ENCODE data around the gene BCORL1.

The BCORL1 gene

DNA sequence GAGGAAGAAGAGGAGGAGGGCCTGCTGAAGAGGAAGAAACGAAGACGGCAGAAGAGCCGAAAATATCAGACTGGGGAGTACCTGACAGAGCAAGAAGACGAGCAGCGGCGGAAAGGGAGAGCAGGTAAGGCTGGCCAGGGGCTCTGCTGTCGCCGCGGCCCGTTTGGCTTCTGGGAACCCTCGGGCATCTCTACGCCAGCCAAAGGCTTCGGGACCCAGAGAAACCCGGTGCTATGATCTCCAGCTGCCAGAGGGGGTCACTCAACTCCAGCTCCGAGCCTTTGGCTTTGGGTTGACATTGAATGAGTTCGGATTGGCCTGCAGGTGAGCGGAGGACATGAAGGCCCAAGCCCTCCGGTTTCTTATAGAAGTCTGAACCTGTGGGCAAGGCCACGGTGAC is 42.8 kb downstream of the BCORL1 start:
- H3K14ac ChIP-seq (ENCODE audit: low read length) = no peak overlapping the region
- no peaks in the 10 kb centered on the region for H3K79me1 ChIP-seq (ENCODE audit: low read depth, low read length)
- no peak overlapping the region for H2AK5ac ChIP-seq (ENCODE audit: low read depth, low read length)
- H3K27ac ChIP-seq (replicated peaks; ENCODE audit: low read length) = no peak overlapping the region
- no peak overlapping the region for H3K4me3 ChIP-seq (ENCODE audit: low read length in 2 of 2)
- H3K9ac ChIP-seq (ENCODE audit: low read depth, low read length, poor library complexity) = no peak overlapping the region
- no peaks in the 10 kb centered on the region for H3K27me3 ChIP-seq (ENCODE audit: control insufficient read depth in 3 of 3, insufficient read depth in 3 of 3, low read depth in 1 of 3, low read length in 3 of 3)
- H4K91ac ChIP-seq (ENCODE audit: low read depth, low read length, poor library complexity) = no peak overlapping the region
- no peak overlapping the region for H3K23ac ChIP-seq (ENCODE audit: low read depth, low read length, poor library complexity)
- DNase-seq (ENCODE audit: low spot score) = no peak
- H3K36me3 ChIP-seq (replicated peaks in 1 of 2; ENCODE audit: control insufficient read depth in 2 of 2, insufficient read depth in 2 of 2, low read length in 2 of 2) = peaks cover 33 to 93% of the 10 kb centered on the region in 2 donors
- no peak overlapping the region for H2AFZ ChIP-seq (ENCODE audit: low read length)
- peaks cover 0 to 6% of the 10 kb centered on the region in 2 donors for H3K4me1 ChIP-seq (ENCODE audit: control insufficient read depth in 2 of 2, insufficient read depth in 1 of 2, low read depth in 1 of 2, low read length in 2 of 2)
- WGBS, 2 donors (ENCODE audit: extremely low coverage in 2 of 2, insufficient read length in 2 of 2, insufficient replicate concordance in 1 of 2) = no CpG with 5 or more reads among the region's 19 CpGs
- H4K8ac ChIP-seq (ENCODE audit: low read depth, low read length) = no peak overlapping the region
- no peak overlapping the region for H2BK12ac ChIP-seq (ENCODE audit: low read length)
- no peak overlapping the region for H3K4ac ChIP-seq (ENCODE audit: low read length)
- H3K4me2 ChIP-seq (ENCODE audit: insufficient read depth, low read length, poor library complexity, severe bottlenecking) = no peak overlapping the region
- H2BK15ac ChIP-seq (ENCODE audit: low read length) = no peak overlapping the region
- no peak overlapping the region for H2BK120ac ChIP-seq (ENCODE audit: low read depth, low read length)
- H3K18ac ChIP-seq (ENCODE audit: low read length) = no peak overlapping the region
- H3K9me3 ChIP-seq (replicated peaks in 1 of 2; ENCODE audit: control insufficient read depth in 2 of 2, insufficient read depth in 1 of 2, low read depth in 1 of 2, low read length in 2 of 2) = no peaks in the 10 kb centered on the region
- H2BK5ac ChIP-seq (ENCODE audit: low read length) = no peak overlapping the region

DNA sequence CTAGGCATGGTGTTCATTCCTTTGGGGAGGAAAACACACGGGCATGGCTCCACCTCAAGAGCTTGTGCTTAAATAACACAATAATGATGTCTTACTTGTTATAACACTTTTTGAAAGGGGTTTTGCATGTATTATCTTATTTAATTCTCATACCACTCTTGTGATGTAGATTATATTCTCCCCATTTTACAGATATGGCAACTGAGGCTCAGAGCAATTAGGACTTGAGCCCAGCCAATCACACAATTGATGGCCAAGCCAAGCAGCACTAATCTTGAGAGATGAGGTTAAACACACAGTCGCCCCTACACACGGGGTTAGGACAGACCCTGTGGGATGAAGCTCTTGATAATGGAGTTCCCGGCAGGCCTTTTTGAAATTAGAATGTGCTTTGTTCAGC is 45.1 kb downstream of the BCORL1 start:
- Histone ChIP-seq H2BK5ac (ENCODE audit: low read length) (no peak overlapping the region), H3K18ac (ENCODE audit: low read length) (no peak overlapping the region), H2BK15ac (ENCODE audit: low read length) (no peak overlapping the region), H3K14ac (ENCODE audit: low read length) (no peak overlapping the region), H2BK12ac (ENCODE audit: low read length) (no peak overlapping the region), H3K4ac (ENCODE audit: low read length) (no peak overlapping the region), H3K27ac (replicated peaks; ENCODE audit: low read length) (no peak overlapping the region), H3K36me3 (replicated peaks in 1 of 2; ENCODE audit: control insufficient read depth in 2 of 2, insufficient read depth in 2 of 2, low read length in 2 of 2) (peaks cover 37 to 81% of the 10 kb centered on the region in 2 donors), H2BK120ac (ENCODE audit: low read depth, low read length) (no peak overlapping the region), H3K79me1 (ENCODE audit: low read depth, low read length) (no peaks in the 10 kb centered on the region), H4K8ac (ENCODE audit: low read depth, low read length) (no peak overlapping the region), H3K23ac (ENCODE audit: low read depth, low read length, poor library complexity) (no peak overlapping the region), H2AFZ (ENCODE audit: low read length) (no peak overlapping the region), H3K4me2 (ENCODE audit: insufficient read depth, low read length, poor library complexity, severe bottlenecking) (no peak overlapping the region), H3K9me3 (replicated peaks in 1 of 2; ENCODE audit: control insufficient read depth in 2 of 2, insufficient read depth in 1 of 2, low read depth in 1 of 2, low read length in 2 of 2) (no peaks in the 10 kb centered on the region), H3K9ac (ENCODE audit: low read depth, low read length, poor library complexity) (no peak overlapping the region), H3K4me3 (ENCODE audit: low read length in 2 of 2) (no peak overlapping the region), H3K27me3 (ENCODE audit: control insufficient read depth in 3 of 3, insufficient read depth in 3 of 3, low read depth in 1 of 3, low read length in 3 of 3) (no peaks in the 10 kb centered on the region), H2AK5ac (ENCODE audit: low read depth, low read length) (no peak overlapping the region), H4K91ac (ENCODE audit: low read depth, low read length, poor library complexity) (no peak overlapping the region), H3K4me1 (ENCODE audit: control insufficient read depth in 2 of 2, insufficient read depth in 1 of 2, low read depth in 1 of 2, low read length in 2 of 2) (peaks cover 0 to 8% of the 10 kb centered on the region in 2 donors)
- WGBS, 2 donors (ENCODE audit: extremely low coverage in 2 of 2, insufficient read length in 2 of 2, insufficient replicate concordance in 1 of 2) = no CpG with 5 or more reads among the region's 4 CpGs
- no peak for DNase-seq (ENCODE audit: low spot score)

DNA sequence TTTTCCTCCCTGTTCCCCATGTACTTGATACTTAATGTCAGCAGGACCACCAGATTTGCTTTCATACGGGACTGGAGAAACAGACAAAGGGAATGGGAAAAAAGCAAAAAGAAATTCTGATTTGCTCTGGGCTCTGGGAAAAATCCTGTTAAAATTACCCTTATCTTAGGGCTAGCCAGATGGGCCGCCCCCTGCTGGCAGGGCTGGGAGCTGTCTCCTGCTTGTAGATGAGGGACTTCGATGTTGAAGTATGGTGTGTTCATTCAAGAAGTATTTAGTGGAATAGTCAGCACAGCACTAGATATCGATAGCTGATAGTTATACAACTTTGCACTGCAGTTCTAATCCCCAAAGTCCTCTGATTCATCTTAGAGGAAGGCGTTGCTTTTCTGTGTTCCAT is 45.8 kb downstream of the BCORL1 start:
- H4K91ac ChIP-seq (ENCODE audit: low read depth, low read length, poor library complexity) = no peak overlapping the region
- no peak overlapping the region for H3K4ac ChIP-seq (ENCODE audit: low read length)
- H2AFZ ChIP-seq (ENCODE audit: low read length) = no peak overlapping the region
- H4K8ac ChIP-seq (ENCODE audit: low read depth, low read length) = no peak overlapping the region
- H2BK12ac ChIP-seq (ENCODE audit: low read length) = no peak overlapping the region
- no peaks in the 10 kb centered on the region for H3K79me1 ChIP-seq (ENCODE audit: low read depth, low read length)
- no peak overlapping the region for H3K9ac ChIP-seq (ENCODE audit: low read depth, low read length, poor library complexity)
- WGBS, 2 donors (ENCODE audit: extremely low coverage in 2 of 2, insufficient read length in 2 of 2, insufficient replicate concordance in 1 of 2) = no CpG with 5 or more reads among the region's 5 CpGs
- peak overlapping the region; percentile 8 for H3K27ac ChIP-seq (replicated peaks; ENCODE audit: low read length)
- H2AK5ac ChIP-seq (ENCODE audit: low read depth, low read length) = no peak overlapping the region
- no peak overlapping the region for H2BK5ac ChIP-seq (ENCODE audit: low read length)
- no peak overlapping the region for H3K23ac ChIP-seq (ENCODE audit: low read depth, low read length, poor library complexity)
- no peak for DNase-seq (ENCODE audit: low spot score)
- no peak overlapping the region for H3K14ac ChIP-seq (ENCODE audit: low read length)
- H2BK120ac ChIP-seq (ENCODE audit: low read depth, low read length) = no peak overlapping the region
- no peaks in the 10 kb centered on the region for H3K9me3 ChIP-seq (replicated peaks in 1 of 2; ENCODE audit: control insufficient read depth in 2 of 2, insufficient read depth in 1 of 2, low read depth in 1 of 2, low read length in 2 of 2)
- no peak overlapping the region for H3K4me2 ChIP-seq (ENCODE audit: insufficient read depth, low read length, poor library complexity, severe bottlenecking)
- no peak overlapping the region for H3K18ac ChIP-seq (ENCODE audit: low read length)
- H3K4me3 ChIP-seq (ENCODE audit: low read length in 2 of 2) = no peak overlapping the region
- no peaks in the 10 kb centered on the region for H3K27me3 ChIP-seq (ENCODE audit: control insufficient read depth in 3 of 3, insufficient read depth in 3 of 3, low read depth in 1 of 3, low read length in 3 of 3)
- peaks cover 0 to 8% of the 10 kb centered on the region in 2 donors for H3K4me1 ChIP-seq (ENCODE audit: control insufficient read depth in 2 of 2, insufficient read depth in 1 of 2, low read depth in 1 of 2, low read length in 2 of 2)
- H2BK15ac ChIP-seq (ENCODE audit: low read length) = no peak overlapping the region
- peaks cover 34 to 75% of the 10 kb centered on the region in 2 donors for H3K36me3 ChIP-seq (replicated peaks in 1 of 2; ENCODE audit: control insufficient read depth in 2 of 2, insufficient read depth in 2 of 2, low read length in 2 of 2)

DNA sequence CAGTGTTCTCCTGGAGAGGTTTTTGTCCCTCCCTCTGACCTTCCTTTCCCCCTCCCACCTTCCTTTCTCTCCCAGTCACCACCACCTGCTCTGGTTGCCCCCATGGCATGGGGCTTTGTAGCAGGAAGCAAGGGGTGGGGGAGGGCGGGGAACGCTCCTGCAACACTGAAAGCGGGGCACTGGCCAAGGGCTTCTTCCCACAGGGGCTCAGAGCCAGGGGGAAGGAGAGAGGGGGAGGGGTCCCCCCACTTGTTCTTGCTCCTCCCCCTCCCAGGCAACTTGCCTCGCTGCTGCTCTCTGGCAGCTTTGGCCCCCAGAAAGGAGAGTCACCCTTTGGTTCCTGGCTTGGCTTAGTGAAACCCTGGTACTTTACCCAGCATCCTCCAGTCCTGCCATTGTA is 48.4 kb downstream of the BCORL1 start:
- no peak overlapping the region for H2BK120ac ChIP-seq (ENCODE audit: low read depth, low read length)
- WGBS, 2 donors (ENCODE audit: extremely low coverage in 2 of 2, insufficient read length in 2 of 2, insufficient replicate concordance in 1 of 2) = no CpG with 5 or more reads among the region's 4 CpGs
- H3K4me3 ChIP-seq (ENCODE audit: low read length in 2 of 2) = no peak overlapping the region
- H2BK5ac ChIP-seq (ENCODE audit: low read length) = no peak overlapping the region
- no peak overlapping the region for H4K8ac ChIP-seq (ENCODE audit: low read depth, low read length)
- no peak overlapping the region for H3K14ac ChIP-seq (ENCODE audit: low read length)
- H3K4ac ChIP-seq (ENCODE audit: low read length) = no peak overlapping the region
- no peak overlapping the region for H3K23ac ChIP-seq (ENCODE audit: low read depth, low read length, poor library complexity)
- peaks cover 31 to 69% of the 10 kb centered on the region in 2 donors for H3K36me3 ChIP-seq (replicated peaks in 1 of 2; ENCODE audit: control insufficient read depth in 2 of 2, insufficient read depth in 2 of 2, low read length in 2 of 2)
- H3K18ac ChIP-seq (ENCODE audit: low read length) = no peak overlapping the region
- H2AFZ ChIP-seq (ENCODE audit: low read length) = no peak overlapping the region
- no peak overlapping the region for H3K4me2 ChIP-seq (ENCODE audit: insufficient read depth, low read length, poor library complexity, severe bottlenecking)
- no peak overlapping the region for H4K91ac ChIP-seq (ENCODE audit: low read depth, low read length, poor library complexity)
- H3K4me1 ChIP-seq (ENCODE audit: control insufficient read depth in 2 of 2, insufficient read depth in 1 of 2, low read depth in 1 of 2, low read length in 2 of 2) = peaks cover 0 to 7% of the 10 kb centered on the region in 2 donors
- H3K9ac ChIP-seq (ENCODE audit: low read depth, low read length, poor library complexity) = no peak overlapping the region
- no peak overlapping the region for H2BK15ac ChIP-seq (ENCODE audit: low read length)
- DNase-seq (ENCODE audit: low spot score) = no peak
- no peaks in the 10 kb centered on the region for H3K27me3 ChIP-seq (ENCODE audit: control insufficient read depth in 3 of 3, insufficient read depth in 3 of 3, low read depth in 1 of 3, low read length in 3 of 3)
- no peaks in the 10 kb centered on the region for H3K9me3 ChIP-seq (replicated peaks in 1 of 2; ENCODE audit: control insufficient read depth in 2 of 2, insufficient read depth in 1 of 2, low read depth in 1 of 2, low read length in 2 of 2)
- no peaks in the 10 kb centered on the region for H3K79me1 ChIP-seq (ENCODE audit: low read depth, low read length)
- no peak overlapping the region for H2AK5ac ChIP-seq (ENCODE audit: low read depth, low read length)
- H3K27ac ChIP-seq (replicated peaks; ENCODE audit: low read length) = no peak overlapping the region
- no peak overlapping the region for H2BK12ac ChIP-seq (ENCODE audit: low read length)

All from neuronal stem cell (in vitro differentiated cells).